Stimulated activated CD4-positive, alpha-beta T cell treated with anti-CD3 and anti-CD28 coated beads, Interleukin-1b, Interleukin-23, amount 100 ng/mL, for 24 hours (primary cell): ENCODE data around the gene CYP26C1.
"Not testable (repeated sequence)": the region's sequence is repeated elsewhere in the genome, so short reads cannot be mapped to it uniquely, and the experiment has no call there.

Experiments
- DNase-seq, 4 experiments: peaks; one replicate each; pipeline ENCODE4 v3.0.0-alpha.2; 2020; ENCODE audit warnings: low read depth in 4 of 4, low spot score in 1 of 4

Gene CYP26C1

DNA sequence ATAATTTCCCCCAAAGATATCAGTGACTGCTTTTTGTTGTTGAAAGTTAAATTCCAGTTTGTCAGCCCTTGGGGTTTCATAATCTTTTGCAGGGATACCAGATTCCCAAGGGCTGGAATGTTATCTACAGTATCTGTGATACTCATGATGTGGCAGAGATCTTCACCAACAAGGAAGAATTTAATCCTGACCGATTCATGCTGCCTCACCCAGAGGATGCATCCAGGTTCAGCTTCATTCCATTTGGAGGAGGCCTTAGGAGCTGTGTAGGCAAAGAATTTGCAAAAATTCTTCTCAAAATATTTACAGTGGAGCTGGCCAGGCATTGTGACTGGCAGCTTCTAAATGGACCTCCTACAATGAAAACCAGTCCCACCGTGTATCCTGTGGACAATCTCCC, 16.3 kb downstream of the CYP26C1 start:
- DNase-seq = no peak

GRCh38 chr10:93077860-93078337, 17.3 kb downstream of the CYP26C1 start:
- DNase-seq = no peak

DNA sequence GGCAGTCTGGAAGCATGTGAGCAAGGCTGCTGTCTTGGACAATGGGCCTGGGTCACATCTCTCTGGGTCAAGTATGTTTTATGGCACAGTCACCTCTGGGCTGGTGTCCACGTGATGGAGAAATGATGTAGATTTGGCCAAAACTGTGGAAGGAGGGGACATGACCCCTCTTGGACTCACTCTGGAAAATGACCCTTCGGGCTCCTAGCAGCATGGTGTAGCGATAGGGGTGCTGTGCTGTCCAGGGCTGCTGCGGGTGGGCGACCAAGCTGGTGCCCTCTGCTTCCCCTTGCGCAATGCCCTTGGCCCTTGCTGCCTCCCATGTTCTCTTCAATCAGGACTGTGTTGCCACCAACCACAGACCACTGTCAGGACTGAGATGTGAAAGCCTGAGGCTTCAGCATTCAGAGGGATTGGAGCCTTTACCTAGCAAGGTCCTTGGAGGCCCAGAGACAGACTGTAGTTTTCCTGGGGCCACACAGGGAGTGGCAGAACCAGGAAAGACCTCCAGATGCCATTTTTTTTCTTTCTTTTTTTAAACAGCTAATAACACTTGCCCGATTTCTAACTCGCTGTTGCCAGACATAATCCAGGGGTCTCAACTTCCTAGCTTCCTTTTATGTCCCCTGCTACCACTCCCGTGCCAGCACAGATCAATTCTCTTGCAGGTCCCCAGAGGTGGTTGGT, 19.2 kb downstream of the CYP26C1 start:
- no peak for DNase-seq

GRCh38 chr10:93080350-93081046, 19.9 kb downstream of the CYP26C1 start:
- DNase-seq = peak in 2 of 4 experiments; percentile 29 to 33

DNA sequence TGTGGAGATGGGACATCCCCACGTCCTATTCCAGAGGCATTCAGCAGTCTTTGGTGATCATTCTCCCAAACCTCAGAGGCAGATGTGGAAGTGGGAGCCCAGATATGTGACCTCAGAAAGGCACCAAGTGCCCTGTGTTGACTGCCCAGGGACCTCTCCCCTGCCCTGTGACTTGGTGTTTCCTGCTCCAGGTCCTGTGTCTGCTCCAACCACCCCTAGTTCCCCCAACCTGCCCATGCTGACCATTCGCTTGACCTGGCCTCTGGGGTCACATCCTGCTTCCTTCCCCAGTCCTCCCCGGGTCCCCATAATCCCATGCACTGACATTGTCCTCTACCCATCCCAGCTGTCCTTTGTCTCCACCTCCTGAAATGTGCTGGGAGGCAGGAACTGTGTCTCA, 20.7 kb downstream of the CYP26C1 start:
- DNase-seq = no peak

DNA sequence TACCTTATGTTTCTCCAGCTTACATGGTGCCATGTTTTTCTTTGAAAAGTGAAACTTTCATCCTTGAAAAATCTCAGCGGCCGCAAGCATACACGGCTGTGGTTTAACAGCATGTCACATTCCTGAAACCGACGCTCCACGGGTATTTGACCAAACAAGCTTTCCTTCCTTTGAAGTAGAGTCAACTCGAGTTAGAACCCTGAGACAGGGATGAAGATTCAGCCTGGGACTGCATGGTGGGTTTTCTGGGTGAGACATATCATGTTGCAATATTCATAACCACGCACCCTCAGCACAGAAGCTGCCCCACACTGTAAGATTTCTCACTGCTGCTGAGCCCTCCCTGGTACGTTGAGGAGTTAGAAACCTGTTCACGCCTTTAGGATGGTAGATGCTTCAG, 21.2 kb downstream of the CYP26C1 start:
- no peak for DNase-seq

DNA sequence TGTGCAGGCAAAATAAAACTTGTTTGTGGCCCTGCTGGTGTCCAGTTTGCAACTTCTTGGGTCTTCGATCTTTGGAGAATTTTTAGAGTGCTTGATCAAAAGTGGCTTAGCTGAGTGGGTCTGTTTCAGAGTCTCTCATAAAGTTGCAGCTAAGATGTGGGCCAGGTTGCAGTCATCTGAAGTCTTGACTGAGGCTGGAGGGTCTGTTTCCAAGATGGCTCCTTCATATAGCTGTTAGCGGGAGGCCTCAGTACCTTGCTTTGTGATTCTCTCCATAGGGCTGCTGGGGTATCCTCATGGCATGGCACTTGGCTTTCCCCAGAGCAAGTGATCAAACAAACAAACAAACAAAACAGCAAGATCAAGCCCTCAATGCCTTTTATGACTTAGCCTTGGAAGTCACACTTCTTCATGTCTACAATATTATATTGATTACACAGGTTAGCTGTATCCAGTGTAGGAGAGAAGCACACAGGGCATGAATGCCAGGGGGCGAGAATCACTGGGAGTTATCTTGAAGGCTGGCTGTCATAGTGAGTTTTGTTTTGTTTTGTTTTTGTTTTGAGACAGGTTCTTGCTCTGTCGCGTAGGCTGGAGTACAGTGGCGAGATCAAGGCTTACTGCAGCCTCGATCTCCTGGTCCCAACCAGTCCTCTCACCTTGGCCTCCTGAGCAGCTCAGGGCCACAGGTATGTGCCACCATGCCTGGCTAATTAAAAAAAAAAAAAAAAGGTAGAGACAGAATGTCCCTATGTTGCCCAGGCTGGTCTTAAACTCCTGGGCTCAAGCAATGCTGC, 23.3 kb downstream of the CYP26C1 start:
- DNase-seq = no peak

- no peak for DNase-seq
Measured at GRCh38 chr10:93085272-93085859, 24.8 kb downstream of the CYP26C1 start.

DNA sequence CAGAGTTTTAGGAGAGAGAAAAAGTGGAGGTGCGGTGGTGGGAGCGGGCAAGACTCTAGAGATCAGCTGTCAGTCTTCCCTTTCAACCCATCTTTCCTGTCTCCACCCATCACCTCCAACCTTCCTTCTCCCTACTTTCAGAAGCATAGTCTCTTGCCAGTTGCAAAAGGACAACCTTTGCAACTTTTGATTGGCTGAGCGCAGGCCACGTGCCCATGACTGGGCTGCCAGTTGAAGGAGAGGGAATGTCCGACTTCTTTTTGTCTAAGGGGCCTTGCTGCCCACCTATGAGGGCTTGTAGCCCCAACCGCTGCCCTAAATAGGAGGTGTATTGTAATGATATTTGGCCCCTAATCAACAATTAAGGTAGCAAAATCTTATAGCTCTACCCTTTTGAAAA, 25.7 kb downstream of the CYP26C1 start:
- DNase-seq = no peak

- DNase-seq = no peak
Measured at GRCh38 chr10:93087846-93088245, 27.2 kb downstream of the CYP26C1 start.

- DNase-seq = no peak
Measured at GRCh38 chr10:93088466-93088865, 27.9 kb downstream of the CYP26C1 start.

- DNase-seq = no peak
Measured at GRCh38 chr10:93090619-93091018, 30.0 kb downstream of the CYP26C1 start.

- DNase-seq = no peak
Measured at GRCh38 chr10:93091960-93092359, 31.4 kb downstream of the CYP26C1 start.

- DNase-seq = no peak
Measured at GRCh38 chr10:93095225-93095624, 34.6 kb downstream of the CYP26C1 start.

DNA sequence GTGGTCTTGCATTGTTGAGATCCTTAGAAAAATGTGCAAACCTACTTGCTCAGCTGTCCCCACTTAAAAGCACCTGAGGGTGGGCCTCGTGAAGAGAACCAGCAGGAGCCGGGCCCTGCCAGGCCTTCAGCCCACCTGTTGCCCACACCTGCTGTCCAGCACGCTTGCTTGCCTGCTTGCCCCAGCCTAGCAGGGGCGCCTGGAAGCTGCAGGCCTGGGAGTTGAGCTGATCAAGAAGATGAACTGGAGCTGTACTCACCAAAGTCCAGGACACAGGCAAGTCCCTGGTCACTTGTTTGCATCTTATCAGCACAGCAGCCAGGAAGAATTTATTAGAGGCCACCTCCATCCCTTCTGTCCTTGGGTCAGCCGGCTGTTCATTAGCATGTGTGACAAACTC, 36.3 kb downstream of the CYP26C1 start:
- DNase-seq = no peak

DNA sequence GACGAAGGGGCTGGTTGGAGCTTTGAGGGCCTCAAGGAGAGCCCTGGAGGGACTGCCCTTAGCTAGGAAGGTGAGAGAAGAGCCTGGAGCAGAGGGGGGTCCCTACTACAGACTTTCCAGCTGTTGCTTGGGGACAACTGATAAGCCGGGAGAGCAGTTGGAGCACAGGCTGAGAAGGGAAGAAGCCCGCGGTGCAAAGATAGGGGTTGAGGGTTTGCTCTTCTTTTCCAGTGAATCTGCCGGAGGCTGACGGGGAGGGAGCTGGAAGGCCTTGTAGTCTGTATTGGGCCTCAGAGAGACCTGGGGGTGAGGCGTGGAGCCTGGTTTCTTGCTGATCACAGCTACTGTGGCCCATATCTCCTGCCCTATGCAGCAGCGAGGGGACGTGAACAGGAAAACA, 36.8 kb downstream of the CYP26C1 start:
- no peak for DNase-seq

DNA sequence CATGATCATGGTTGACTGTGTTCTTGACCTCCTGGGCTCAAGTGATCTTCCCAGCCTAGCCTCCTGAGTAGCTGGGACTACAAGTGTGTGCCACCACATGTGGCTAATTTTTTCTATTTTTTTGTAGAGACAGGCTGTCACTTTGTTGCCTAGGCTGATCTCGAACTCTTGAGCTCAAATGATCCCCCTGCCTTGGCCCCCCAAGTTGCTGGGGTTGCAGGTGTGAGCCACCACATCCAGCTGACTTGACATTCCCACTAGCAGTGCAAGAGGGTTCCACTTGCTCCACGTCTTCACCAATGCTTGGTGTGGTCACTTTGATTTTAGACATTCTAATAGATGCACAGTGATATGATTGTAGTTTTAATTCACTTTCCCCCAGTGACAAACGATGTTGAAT, 38.2 kb downstream of the CYP26C1 start:
- no peak for DNase-seq

GRCh38 chr10:93099670-93100069, 39.1 kb downstream of the CYP26C1 start:
- no peak for DNase-seq

DNA sequence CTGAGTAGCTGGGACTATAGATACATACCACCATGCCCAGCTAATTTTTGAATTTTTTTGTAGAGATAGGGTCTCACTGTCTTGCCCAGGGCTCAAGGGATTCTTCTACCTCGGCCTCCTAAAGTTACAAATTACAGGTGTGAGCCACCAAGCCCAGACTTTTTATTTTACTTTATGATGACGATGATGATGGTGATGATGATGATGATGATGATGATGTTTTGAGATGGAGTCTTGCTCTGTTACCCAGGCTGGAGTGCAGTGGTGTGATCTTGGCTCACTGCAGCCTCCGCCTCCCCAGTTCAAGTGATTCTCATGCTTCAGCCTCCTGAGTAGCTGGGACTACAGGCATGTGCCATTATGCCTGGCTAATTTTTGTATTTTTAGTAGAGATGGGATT, 40.5 kb downstream of the CYP26C1 start:
- not testable (repeated sequence) for DNase-seq

DNA sequence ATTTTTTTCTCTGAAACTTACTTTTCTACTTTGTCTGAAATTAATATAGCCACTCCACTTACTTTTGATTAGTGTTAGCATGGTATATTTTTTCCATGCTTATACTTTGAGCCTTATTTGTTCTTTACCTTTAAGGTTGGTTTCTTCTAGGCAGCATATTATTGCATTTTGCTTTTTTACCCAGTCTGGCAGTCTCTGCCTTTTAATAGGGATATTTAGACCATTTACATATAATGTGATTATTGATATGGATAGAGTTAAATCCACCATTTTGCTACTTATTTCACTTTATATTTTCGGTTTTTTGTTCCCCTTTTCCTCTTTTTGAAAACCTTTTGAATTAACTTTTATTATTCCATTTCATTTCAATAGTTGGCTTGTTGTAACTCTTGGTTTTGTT, 43.4 kb downstream of the CYP26C1 start:
- DNase-seq = no peak

GRCh38 chr10:93106631-93107072, 46.1 kb downstream of the CYP26C1 start:
- no peak for DNase-seq
